Uterus (tissue), 4 donors: ENCODE data around the gene LOXL1. TPM values are rescaled to one million over a fixed set of nuclear protein-coding genes. Genes with fewer than 3 reads are reported as not detected.
"Not testable (repeated sequence)": the region's sequence is repeated elsewhere in the genome, so short reads cannot be mapped to it uniquely, and the experiment has no call there.

Experiments
- DNase-seq, 2 donors: peaks; one replicate each; pipeline ENCODE4 v3.0.0-alpha.2; 2019 to 2020
- H3K27ac ChIP-seq, 2 donors: fragments of 200-600 bp; sonication (generic); 1 replicate in 1 of 2; 2 replicates in 1 of 2; pipeline ENCODE4 v1.5.1; 2016 to 2018
- H3K27me3 ChIP-seq, 2 donors: fragments of 200-600 bp; sonication (generic); one replicate each; pipeline ENCODE4 v1.5.1; 2018 to 2019; ENCODE audit warnings: control low read depth in 1 of 2
- H3K36me3 ChIP-seq, 2 donors: fragments of 200-600 bp; sonication (generic); one replicate each; pipeline ENCODE4 v1.5.1; 2019; ENCODE audit warnings: control low read depth in 1 of 2
- H3K4me1 ChIP-seq, 2 donors: fragments of 200-600 bp; sonication (generic); one replicate each; pipeline ENCODE4 v1.5.1; 2018 to 2019; ENCODE audit warnings: control low read depth in 1 of 2
- H3K4me3 ChIP-seq, 2 donors: fragments of 200-600 bp; sonication (generic); 1 replicate in 1 of 2; 2 replicates in 1 of 2; pipeline ENCODE4 v1.5.1; 2018 to 2019; ENCODE audit warnings: mild to moderate bottlenecking in 1 of 2
- H3K9me3 ChIP-seq, 2 donors: fragments of 200-600 bp; sonication (generic); one replicate each; pipeline ENCODE4 v1.5.1; 2019; ENCODE audit warnings: control low read depth in 1 of 2
- CTCF ChIP-seq, 4 experiments: fragments of 200-600 bp in 2 of 4; fragments of 450-650 bp in 2 of 4; sonication (generic) in 2 of 4; IDR thresholded peaks; one replicate each; pipeline ENCODE4 v1.5.1; 2016 to 2019; ENCODE audit warnings: antibody characterized with exemption in 4 of 4, mild to moderate bottlenecking in 2 of 4, moderate library complexity in 1 of 4
- POLR2A ChIP-seq, 2 donors: fragments of 450-650 bp; IDR thresholded peaks; one replicate each; pipeline ENCODE4 v1.6.1; 2016; ENCODE audit warnings: antibody characterized with exemption in 2 of 2, mild to moderate bottlenecking in 1 of 2, moderate library complexity in 1 of 2
- intact Hi-C: fragments of 100-400 bp; cut with DNase I; formaldehyde crosslinking; loops from one replicate; pipeline ENCODE4 v1.15.1; 2023; ENCODE audit warnings: low total_unique reads
- total RNA-seq, 4 donors: library from RNA; depleted of rRNA in 3 of 4; stranded (reverse); fragments of >200 nt in 3 of 4; gene quantifications; one replicate each; pipeline versions ENCODE4 v1.1.0 to v1.2.4, GENCODE V29; 2014 to 2023
- donor health status: DM: yes; HTN: yes; CAD: no.

Gene LOXL1
- total RNA-seq, 4 donors from 2014 or later: 19.4 to 68.4 (median 33.1) TPM

- TF ChIP-seq CTCF (IDR thresholded peaks at IDR 0.05) (no peak), POLR2A (IDR thresholded peaks at IDR 0.05) (no peak)
- no peaks in the 10 kb centered on the region for H3K27me3 ChIP-seq
- H3K9me3 ChIP-seq: no peaks in the 10 kb centered on the region
- no peak overlapping the region for H3K4me3 ChIP-seq
- no peak for DNase-seq
- H3K36me3 ChIP-seq: no peaks in the 10 kb centered on the region
- no peak overlapping the region for H3K27ac ChIP-seq
- peaks cover 0 to 9% of the 10 kb centered on the region in 2 donors for H3K4me1 ChIP-seq
- intact Hi-C loops: no loop called here
Observed at GRCh38 chr15:73936588-73937290, 10.5 kb downstream of the LOXL1 start.

GRCh38 chr15:73937296-73937695 lies 11.0 kb downstream of the LOXL1 start:
- H3K4me3 ChIP-seq: no peak overlapping the region
- H3K9me3 ChIP-seq: no peaks in the 10 kb centered on the region
- TF ChIP-seq POLR2A (IDR thresholded peaks at IDR 0.05) (no peak), CTCF (IDR thresholded peaks at IDR 0.05) (no peak)
- no peaks in the 10 kb centered on the region for H3K36me3 ChIP-seq
- intact Hi-C loops: no loop called here
- no peak for DNase-seq
- H3K4me1 ChIP-seq: peaks cover 0 to 9% of the 10 kb centered on the region in 2 donors
- no peak overlapping the region for H3K27ac ChIP-seq
- no peaks in the 10 kb centered on the region for H3K27me3 ChIP-seq

GRCh38 chr15:73937726-73938125 lies 11.5 kb downstream of the LOXL1 start:
- Histone ChIP-seq H3K36me3 (no peaks in the 10 kb centered on the region), H3K9me3 (no peaks in the 10 kb centered on the region), H3K4me1 (peaks cover 0 to 9% of the 10 kb centered on the region in 2 donors), H3K27ac (no peak overlapping the region), H3K4me3 (no peak overlapping the region), H3K27me3 (no peaks in the 10 kb centered on the region)
- intact Hi-C loops: no loop called here
- TF ChIP-seq POLR2A (IDR thresholded peaks at IDR 0.05) (no peak), CTCF (IDR thresholded peaks at IDR 0.05) (no peak)
- DNase-seq: no peak

GRCh38 chr15:73938516-73938915 lies 12.3 kb downstream of the LOXL1 start:
- H3K9me3 ChIP-seq, H3K27me3 ChIP-seq, DNase-seq, H3K27ac ChIP-seq, H3K36me3 ChIP-seq, H3K4me1 ChIP-seq, intact Hi-C loops, H3K4me3 ChIP-seq: not testable (repeated sequence)

- Histone ChIP-seq H3K4me3 (no peak overlapping the region), H3K36me3 (no peaks in the 10 kb centered on the region), H3K9me3 (no peaks in the 10 kb centered on the region), H3K27ac (no peak overlapping the region), H3K4me1 (peaks cover 0 to 10% of the 10 kb centered on the region in 2 donors), H3K27me3 (no peaks in the 10 kb centered on the region)
- intact Hi-C loops: no loop called here
- TF ChIP-seq CTCF (IDR thresholded peaks at IDR 0.05) (no peak), POLR2A (IDR thresholded peaks at IDR 0.05) (no peak)
- DNase-seq: peak in 1 of 2 donors; percentile 6
Observed at GRCh38 chr15:73939138-73939537, 12.9 kb downstream of the LOXL1 start.
